Heart left ventricle (tissue), 13 donors: ENCODE measurements around the gene RETN.

Experiments used
- CTCF ChIP-seq, 12 donors: fragments of 200-600 bp; sonication (generic) in 4 of 12; IDR thresholded peaks; one replicate each; pipeline versions ENCODE4 v1.5.0 to v1.8.0; 2018 to 2022; ENCODE audit warnings: antibody characterized with exemption in 12 of 12, mild to moderate bottlenecking in 5 of 12
- POLR2A ChIP-seq, 2 donors: fragments of 450-650 bp; IDR thresholded peaks; one replicate each; pipeline ENCODE4 v1.6.1; 2017; ENCODE audit warnings: antibody characterized with exemption in 2 of 2, mild to moderate bottlenecking in 2 of 2, moderate library complexity in 2 of 2
- donor health status: ischemic (EF 13 %, LVEDD 7.1; RV severe dilation, severe dysfunction).
- donor health status: DM: no; HTN: yes; CAD: no.
- donor health status: DM: no; HTN: no; CAD: no.
- donor health status: ischemic (EF 25% LVEDD 6.9; RV normal size, moderate dysfunction).
- donor health status: ischemic (EF 25% LVEDD 5.7; RV mildly dilated, moderate dysfunction).
- donor health status: ischemic (EF 35%, LVEDD 5.7; RV mildly dilated, moderate dysfunction).
- donor health status: nonischemic (EF 11% LVEDD 7.7; RV severe dilation, severe dysfunction).
- donor health status: DM: yes; HTN: yes; CAD: no.
- donor health status: PGD.
- donor health status: ischemic (EF 29% LVEDD 5.4; RV normal size, mild dysfunction).
- donor health status: nonischemic (EF 23%, LVEDD 6.1; RV moderate dilation, normal function).

GRCh38 chr19:7632340-7633203, 36.3 kb upstream of the RETN start:
- TF ChIP-seq CTCF (IDR thresholded peaks at IDR 0.05) (no peak), POLR2A (IDR thresholded peaks at IDR 0.05) (no peak)
